K562 (cell line): ENCODE results near the gene FTO. TPM values are rescaled to one million over a fixed set of nuclear protein-coding genes. Genes with fewer than 3 reads are reported as not detected.

Source experiments
- CHD7 ChIP-seq: fragments of 200-600 bp; sonication (generic); IDR thresholded peaks from one replicate; pipeline ENCODE4 v1.6.1; 2012; ENCODE audit warnings: mild to moderate bottlenecking, low read depth, low read length, inconsistent platforms
- MTF1 ChIP-seq: fragments of 250-450 bp; sonication (Bioruptor Pico); IDR thresholded peaks from 2 replicates; pipeline ENCODE4 v1.9.0; 2021; ENCODE audit warnings: moderate library complexity, mild to moderate bottlenecking, inconsistent platforms, borderline replicate concordance
- ZBTB43 ChIP-seq: sonication (generic); formaldehyde crosslinking; IDR thresholded peaks from 2 replicates; pipeline ENCODE4 v1.8.0; 2023; ENCODE audit warnings: mild to moderate bottlenecking, missing genetic modification reagents
- ZNF212 ChIP-seq: fragments of 450-650 bp; formaldehyde crosslinking; IDR thresholded peaks from 2 replicates; pipeline ENCODE4 v1.4.0; 2020; ENCODE audit warnings: mild to moderate bottlenecking
- polyA plus RNA-seq, 8 experiments: library from polyadenylated mRNA; depleted of rRNA in 4 of 8; stranded (reverse) in 5 of 8; unstranded in 3 of 8; fragments of >200 nt; fragmentation: Nextera tagmentation in 2 of 8; fragmentation: Illumina TruSeq in 1 of 8; extraction: Ambion mirVana in 2 of 8; extraction: Trizol in 1 of 8; gene quantifications; 2 replicates each; pipeline versions ENCODE4 v1.2.1 to v1.2.3, GENCODE V29; 2011 to 2014; ENCODE audit warnings: inconsistent platforms in 1 of 8, missing spikeins in 1 of 8
- total RNA-seq, 7 experiments: library from RNA; depleted of rRNA in 6 of 7; stranded (reverse); fragments of >200 nt in 6 of 7; fragmentation: Illumina TruSeq in 2 of 7; extraction: Trizol in 2 of 7; gene quantifications; 2 replicates each; pipeline versions ENCODE4 v1.2.1 to v1.2.3, GENCODE V29; 2011 to 2021; ENCODE audit warnings: low replicate concordance in 1 of 7

The FTO gene
- total and polyA plus RNA-seq, 9 of the 15 experiments (the other 6 are each of a cell fraction or from before 2014, with no cell fraction given): 11.3 to 27.7 (median 25.5) TPM

- no peak for TF ChIP-seq CHD7
- TF ChIP-seq ZBTB43 (CRISPR knock-in tag): no peak
- TF ChIP-seq ZNF212 (CRISPR knock-in tag): no peak
- TF ChIP-seq MTF1 (CRISPR knock-in tag): no peak
Observed at GRCh38 chr16:54142787-54143186, 438.8 kb downstream of the FTO start (continued).
